Midbrain (tissue), 1 donor: ENCODE data around the gene NOPCHAP1.
"Not testable (repeated sequence)": the region's sequence is repeated elsewhere in the genome, so short reads cannot be mapped to it uniquely, and the experiment has no call there.

Experiments
- DNase-seq: peaks from one replicate; lab custom pipeline; 2025; lab: John Stamatoyannopoulos, UW

NOPCHAP1 gene, protein sequence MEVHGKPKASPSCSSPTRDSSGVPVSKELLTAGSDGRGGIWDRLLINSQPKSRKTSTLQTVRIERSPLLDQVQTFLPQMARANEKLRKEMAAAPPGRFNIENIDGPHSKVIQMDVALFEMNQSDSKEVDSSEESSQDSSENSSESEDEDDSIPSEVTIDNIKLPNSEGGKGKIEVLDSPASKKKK

GRCh38 chr12:104986022-104986941 is at the start of gene NOPCHAP1:
Gene NOPCHAP1, plus strand, starts transcription at chr12:104986316. Its CDS starts 37 bp downstream, at chr12:104986353.
- peak; percentile 94 for DNase-seq

- no peak for DNase-seq
Measured at GRCh38 chr12:104938371-104938770, 47.7 kb upstream of the NOPCHAP1 start.

- no peak for DNase-seq
Measured at GRCh38 chr12:104939089-104939488, 47.0 kb upstream of the NOPCHAP1 start.

- no peak for DNase-seq
Measured at GRCh38 chr12:104941454-104941853, 44.7 kb upstream of the NOPCHAP1 start.

GRCh38 chr12:104942075-104942474 is 44.0 kb upstream of the NOPCHAP1 start:
- DNase-seq, result no peak

- not testable (repeated sequence) for DNase-seq
Measured at GRCh38 chr12:104943401-104943800, 42.7 kb upstream of the NOPCHAP1 start.

GRCh38 chr12:104944252-104944651 is 41.9 kb upstream of the NOPCHAP1 start:
- DNase-seq, result no peak

GRCh38 chr12:104948716-104949115 is 37.4 kb upstream of the NOPCHAP1 start:
- not testable (repeated sequence) for DNase-seq

GRCh38 chr12:104951759-104952509 is 34.2 kb upstream of the NOPCHAP1 start:
- no peak for DNase-seq

GRCh38 chr12:104952816-104953215 is 33.3 kb upstream of the NOPCHAP1 start:
- no peak for DNase-seq

DNA sequence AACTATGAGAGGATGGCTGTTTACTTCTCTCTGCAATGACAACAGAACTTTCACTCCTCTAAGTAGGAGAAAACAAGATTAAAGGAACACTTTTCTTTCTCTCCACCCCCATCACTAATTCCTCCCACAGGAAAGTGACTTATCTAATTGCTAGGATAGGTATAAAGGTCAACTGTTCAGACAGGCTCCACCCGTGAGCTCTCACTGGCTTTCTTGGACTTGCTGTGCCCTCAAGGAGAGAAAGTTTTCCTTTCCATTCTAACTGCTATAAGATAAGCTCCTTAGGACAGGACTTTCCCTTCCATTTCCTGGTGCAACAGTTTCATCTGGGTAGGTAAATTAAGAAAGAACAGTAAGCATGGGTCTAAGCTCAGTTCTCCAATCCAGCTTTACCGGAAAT is 32.8 kb upstream of the NOPCHAP1 start:
- DNase-seq, result no peak

GRCh38 chr12:104955703-104956102 is 30.4 kb upstream of the NOPCHAP1 start:
- no peak for DNase-seq

GRCh38 chr12:104956870-104957718 is 29.0 kb upstream of the NOPCHAP1 start:
- DNase-seq, result no peak

- no peak for DNase-seq
Measured at GRCh38 chr12:104957719-104958000, 28.5 kb upstream of the NOPCHAP1 start.

GRCh38 chr12:104958001-104958804 is 27.9 kb upstream of the NOPCHAP1 start, which contains the start of gene SLC41A2:
Gene SLC41A2, minus strand, starts transcription at chr12:104958290. Its CDS starts 29,763 bp downstream, at chr12:104928527.
- DNase-seq, result peak; percentile 67

- no peak for DNase-seq
Measured at GRCh38 chr12:104958805-104959334, 27.2 kb upstream of the NOPCHAP1 start.

DNA sequence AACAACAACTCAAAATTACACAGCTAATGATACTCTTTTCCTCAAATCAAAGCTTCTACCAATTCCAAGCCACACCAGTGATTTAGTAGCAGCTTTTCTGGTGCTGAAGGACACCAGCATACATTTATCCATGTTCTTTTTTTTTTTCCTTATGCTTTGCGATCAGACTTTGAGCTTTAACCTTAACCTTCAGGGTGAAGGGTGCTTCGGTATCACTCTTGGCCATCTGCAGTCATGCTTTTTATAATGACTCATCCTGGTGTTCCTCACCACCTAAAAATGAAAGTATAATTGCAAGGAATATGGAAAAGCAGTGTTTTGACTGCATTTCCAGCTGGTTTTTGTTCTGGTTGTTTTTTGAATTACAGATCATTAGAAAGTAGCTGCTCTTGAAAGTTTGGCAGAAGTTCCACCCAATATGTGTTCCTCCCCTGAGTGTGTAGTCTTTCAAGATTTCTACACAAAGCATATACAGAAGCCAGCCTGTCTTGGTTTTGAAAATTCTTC is 26.7 kb upstream of the NOPCHAP1 start:
- no peak for DNase-seq

DNA sequence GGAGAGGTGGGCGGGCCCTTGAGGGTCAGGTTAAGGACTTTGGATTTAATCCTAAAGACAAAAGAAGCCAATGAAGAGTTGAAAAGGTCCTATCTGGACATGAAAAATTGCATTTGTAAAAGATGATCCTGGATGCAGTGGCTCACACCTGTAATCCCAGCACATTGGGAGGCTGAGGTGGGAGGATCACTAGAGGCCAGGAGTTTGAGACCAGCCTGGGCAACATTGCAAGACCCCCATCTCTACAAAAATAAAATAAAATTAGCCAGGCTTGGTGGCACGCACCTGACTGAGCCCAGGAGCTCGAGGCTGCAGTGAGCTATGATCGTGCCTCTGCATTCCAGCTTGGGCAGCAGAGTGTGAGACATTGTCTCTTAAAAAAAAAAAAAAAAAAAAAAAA is 25.7 kb upstream of the NOPCHAP1 start:
- no peak for DNase-seq

- no peak for DNase-seq
Measured at GRCh38 chr12:104963757-104964156, 22.4 kb upstream of the NOPCHAP1 start.

DNA sequence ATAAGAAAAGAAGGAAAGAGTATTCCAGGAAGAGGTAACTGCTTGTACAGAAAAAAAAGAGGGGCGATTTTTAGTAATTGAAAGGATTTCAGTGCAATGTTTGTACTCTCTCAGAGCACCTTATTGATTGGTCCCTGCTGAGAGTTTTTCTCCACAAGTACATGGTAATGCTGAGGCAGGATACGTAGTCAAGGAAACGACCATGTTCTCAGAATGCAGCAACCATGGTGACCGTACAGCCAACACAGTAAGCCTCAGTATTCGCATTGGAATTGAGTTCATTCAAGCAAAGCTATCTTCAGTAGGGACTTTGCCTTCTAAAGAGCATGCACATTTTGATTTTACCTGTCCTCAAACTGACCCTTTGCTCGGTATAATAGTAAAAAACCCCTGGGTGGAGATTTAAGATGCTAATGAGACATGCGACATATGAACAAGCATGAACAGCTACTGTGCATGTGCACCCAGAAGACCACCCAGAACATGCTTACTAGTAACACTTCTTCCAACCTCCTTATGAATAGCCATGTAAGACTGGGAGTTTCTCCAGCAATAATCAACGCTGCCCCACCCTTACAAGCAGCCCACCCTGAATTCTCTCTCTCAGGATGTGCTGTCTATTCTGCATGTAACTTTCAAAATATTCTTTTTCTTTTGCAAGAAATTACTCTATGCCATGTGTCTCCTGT is 21.8 kb upstream of the NOPCHAP1 start:
- DNase-seq, result peak; percentile 6
